HG02884 (cell line): ENCODE results near the gene HMCN2.
"Not testable (repeated sequence)": the region's sequence is repeated elsewhere in the genome, so short reads cannot be mapped to it uniquely, and the experiment has no call there.

ENCODE experiments used
- ATAC-seq: cut with Tn5 transposase; IDR thresholded peaks from one replicate; pipeline ENCODE4 v1.9.1; 2021; ENCODE audit warnings: mild to moderate bottlenecking, moderate library complexity; ENCODE audit not compliant: unreplicated experiment

The HMCN2 gene

DNA sequence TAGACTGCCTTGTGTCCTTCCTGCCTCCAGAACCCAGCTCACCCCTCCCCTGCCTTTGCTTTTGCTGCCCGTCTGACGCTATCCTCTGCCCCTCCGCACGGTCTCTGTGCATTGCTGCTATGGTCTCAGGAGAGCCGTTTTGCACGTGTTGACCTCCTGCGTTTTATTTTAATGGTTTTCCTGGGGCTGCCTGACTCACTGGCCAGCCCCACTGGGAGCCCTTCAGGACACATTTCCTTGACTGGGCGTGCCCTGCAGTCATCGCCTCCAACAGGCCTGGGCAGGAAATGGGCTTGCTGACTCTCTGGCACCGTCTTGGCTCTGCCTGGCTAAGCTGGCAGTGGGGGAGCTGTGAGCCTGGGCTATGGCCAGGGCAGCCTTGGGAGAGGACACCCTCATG is 161.3 kb downstream of the HMCN2 start:
- no peak for ATAC-seq

- no peak for ATAC-seq
Observed at GRCh38 chr9:130427326-130427725, 161.8 kb downstream of the HMCN2 start.

- ATAC-seq: no peak
Observed at GRCh38 chr9:130428086-130428665, 162.6 kb downstream of the HMCN2 start.

GRCh38 chr9:130429381-130429780 is 163.8 kb downstream of the HMCN2 start:
- ATAC-seq: no peak

- no peak for ATAC-seq
Observed at GRCh38 chr9:130429831-130430230, 164.3 kb downstream of the HMCN2 start.

GRCh38 chr9:130430232-130430631 is 164.7 kb downstream of the HMCN2 start:
- ATAC-seq: no peak

- ATAC-seq: no peak
Observed at GRCh38 chr9:130430734-130431535, 165.4 kb downstream of the HMCN2 start.

- ATAC-seq: no peak
Observed at GRCh38 chr9:130431536-130432303, 166.2 kb downstream of the HMCN2 start.

- no peak for ATAC-seq
Observed at GRCh38 chr9:130432362-130432761, 166.8 kb downstream of the HMCN2 start.

DNA sequence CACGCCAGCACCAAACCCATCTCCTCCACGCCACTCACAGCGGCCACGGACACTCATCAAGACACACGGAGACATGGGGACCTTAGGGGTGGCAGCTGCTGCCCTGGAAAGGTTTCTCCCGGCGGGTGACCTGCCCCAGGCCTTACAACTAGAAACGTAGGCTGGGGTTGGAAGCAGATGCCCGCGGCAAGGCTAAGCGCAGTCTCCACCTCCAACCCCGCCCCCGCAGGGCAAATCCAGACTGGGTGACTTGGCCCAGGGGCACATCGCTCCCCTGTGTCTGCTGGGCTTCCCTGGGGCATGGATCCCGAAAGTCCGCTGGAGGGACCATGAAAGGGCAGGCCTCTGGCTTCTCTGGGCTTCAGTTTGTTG is 167.2 kb downstream of the HMCN2 start:
- ATAC-seq: no peak

GRCh38 chr9:130433168-130433946 is 167.8 kb downstream of the HMCN2 start:
- no peak for ATAC-seq

- ATAC-seq: no peak
Observed at GRCh38 chr9:130433947-130434262, 168.3 kb downstream of the HMCN2 start.

DNA sequence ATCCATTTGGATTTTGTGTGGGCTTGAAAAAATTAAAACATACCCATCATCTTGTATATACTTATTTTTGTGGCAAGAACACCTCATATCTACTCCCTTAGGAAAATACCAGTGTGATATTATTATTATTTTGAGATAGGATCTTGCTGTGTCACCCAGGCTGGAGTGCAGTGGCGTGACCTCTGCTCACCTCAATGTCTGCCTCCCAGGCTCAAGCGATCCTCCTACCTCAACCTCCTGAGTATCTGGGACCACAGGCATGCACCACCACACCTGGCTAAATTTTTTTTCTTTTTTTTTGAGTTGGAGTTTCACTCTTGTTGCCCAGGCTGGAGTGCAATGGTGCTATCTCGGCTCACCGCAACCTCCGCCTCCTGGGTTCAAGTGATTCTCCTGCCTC is 169.1 kb downstream of the HMCN2 start:
- not testable (repeated sequence) for ATAC-seq

GRCh38 chr9:130437011-130437789 is 171.6 kb downstream of the HMCN2 start:
- no peak for ATAC-seq

DNA sequence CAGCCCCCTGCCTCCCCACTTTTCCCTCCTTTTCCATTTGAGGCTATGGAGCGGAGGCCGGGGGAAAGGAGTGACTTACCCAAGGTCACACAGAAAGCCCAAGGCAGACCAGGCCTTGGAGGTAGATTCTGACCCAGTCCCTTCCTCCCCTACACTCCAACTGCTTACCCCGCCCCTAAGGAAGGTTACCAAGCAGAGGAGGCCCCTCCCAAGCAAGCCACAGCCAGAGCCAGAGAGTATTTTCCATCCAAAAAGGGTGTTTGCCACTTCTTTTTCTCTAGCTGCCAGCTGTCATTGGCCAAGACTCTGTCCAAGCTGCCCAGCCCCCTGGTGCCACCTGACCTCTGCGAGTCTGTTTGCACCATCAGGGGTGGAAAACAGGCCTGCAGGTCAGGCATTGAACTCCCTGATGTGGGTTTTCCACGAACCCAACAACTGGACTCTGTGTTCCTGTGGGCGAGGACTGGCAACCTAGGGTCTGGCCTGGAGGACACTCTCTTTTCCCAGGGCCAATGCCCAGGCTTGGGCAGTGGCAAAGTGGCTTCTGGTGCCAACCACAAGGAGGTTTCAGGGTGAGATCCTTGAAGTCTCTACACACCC is 172.9 kb downstream of the HMCN2 start:
- no peak for ATAC-seq

DNA sequence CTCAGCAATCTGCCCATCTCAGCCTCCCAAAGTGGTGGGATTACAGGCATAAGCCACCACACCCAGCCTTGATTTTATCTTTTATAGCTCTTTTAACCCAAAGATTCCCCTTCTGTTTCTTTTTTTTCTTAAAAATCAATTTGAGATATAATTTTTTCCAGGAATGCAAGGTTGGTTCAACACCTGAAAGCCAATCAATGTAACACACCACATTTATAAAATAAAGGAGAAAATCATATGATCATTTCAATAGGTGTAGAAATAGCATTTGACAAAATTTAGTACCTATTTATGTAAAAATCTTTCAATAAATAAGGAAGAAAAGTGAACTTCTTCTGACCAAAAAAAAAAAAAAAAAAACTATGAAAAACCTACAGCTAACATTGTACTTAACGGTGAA is 175.5 kb downstream of the HMCN2 start:
- ATAC-seq: no peak

DNA sequence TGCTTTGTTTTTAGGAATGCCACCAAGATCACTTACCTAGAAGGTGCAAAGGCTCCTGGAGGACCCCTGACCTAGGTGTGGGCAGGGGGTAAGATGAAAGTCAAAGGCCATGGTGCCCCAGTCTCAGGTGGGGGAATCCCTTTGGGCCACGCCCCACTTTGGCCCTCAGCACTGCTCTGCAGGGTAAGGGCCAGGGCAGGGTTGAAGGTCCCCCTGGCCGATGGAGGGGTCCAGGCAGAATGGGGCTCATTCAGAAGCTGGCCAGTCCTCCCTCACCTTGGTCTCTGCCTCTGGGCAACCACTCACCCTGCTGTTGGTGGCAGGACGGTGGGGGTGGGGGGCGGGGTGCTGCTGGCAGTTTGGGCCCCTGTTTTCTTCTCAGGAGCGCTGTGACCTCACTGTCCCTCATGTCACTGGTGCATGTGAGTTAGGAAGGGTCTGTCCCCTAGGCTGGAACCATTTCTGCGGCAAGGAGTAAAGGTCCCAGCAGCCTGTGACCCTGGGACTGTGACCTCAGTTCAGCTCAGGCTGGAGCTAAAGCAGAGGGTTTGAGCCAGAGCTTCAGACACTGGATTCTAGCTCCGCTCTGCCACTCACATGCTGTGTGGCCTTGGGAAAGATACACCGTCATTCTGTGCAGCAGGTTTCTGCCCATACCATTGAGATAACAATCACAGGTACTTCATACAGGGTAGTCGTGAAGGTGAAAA is 177.3 kb downstream of the HMCN2 start:
- ATAC-seq: no peak

- no peak for ATAC-seq
Observed at GRCh38 chr9:130443456-130443801, 177.9 kb downstream of the HMCN2 start.

GRCh38 chr9:130443840-130444492 is 178.4 kb downstream of the HMCN2 start:
- ATAC-seq: no peak
